ENCODE data around the gene SH2D4B.
"Not testable (repeated sequence)": the region's sequence is repeated elsewhere in the genome, so short reads cannot be mapped to it uniquely, and the experiment has no call there.

SH2D4B gene

DNA sequence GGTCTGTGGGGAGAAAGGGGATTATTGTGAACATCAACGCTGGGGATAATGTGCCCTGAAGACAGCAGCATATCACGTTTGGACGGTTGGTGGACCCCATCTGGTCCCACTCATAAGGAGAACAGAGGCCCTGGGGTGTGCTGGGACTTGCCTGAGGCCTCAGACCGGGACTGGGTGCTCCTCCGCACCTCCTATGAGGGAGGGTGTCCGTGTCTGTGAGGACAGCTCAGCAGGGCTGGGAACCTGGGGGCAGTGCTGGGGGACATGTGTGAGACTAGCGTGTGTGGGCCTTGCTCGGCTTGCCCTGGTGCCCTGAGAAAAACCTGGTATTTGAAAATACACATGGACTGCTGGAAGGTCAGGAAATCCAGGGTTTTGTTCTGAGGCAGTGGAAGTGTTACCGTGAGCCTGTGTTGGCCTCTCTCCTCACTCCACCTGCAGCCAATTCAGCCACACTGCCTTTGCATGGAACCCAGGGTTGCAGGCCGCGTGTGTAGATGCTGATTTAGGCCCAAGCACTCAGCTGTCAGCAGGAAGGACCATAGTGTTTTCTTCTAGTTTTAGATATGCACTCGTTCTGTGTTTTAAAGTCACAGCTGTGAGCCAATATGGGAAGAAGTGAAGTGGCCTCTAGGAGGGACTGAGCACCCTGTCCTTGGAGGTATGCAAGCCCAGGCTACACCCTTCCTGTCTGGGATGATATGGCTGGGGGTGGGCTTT, 13.4 kb upstream of the SH2D4B start:
- DNase-seq (ENCODE audit: low spot score): no peak

GRCh38 chr10:80526218-80526617, 11.5 kb upstream of the SH2D4B start:
- no peak for DNase-seq (ENCODE audit: low spot score)

- no peak for DNase-seq (ENCODE audit: low spot score)
Measured at GRCh38 chr10:80526742-80527141, 11.0 kb upstream of the SH2D4B start.

- no peak for DNase-seq (ENCODE audit: low spot score)
Measured at GRCh38 chr10:80528185-80528700, 9.5 kb upstream of the SH2D4B start.

GRCh38 chr10:80528901-80529300, 8.8 kb upstream of the SH2D4B start:
- DNase-seq (ENCODE audit: low spot score): no peak

- DNase-seq (ENCODE audit: low spot score): no peak
Measured at GRCh38 chr10:80529604-80530003, 8.1 kb upstream of the SH2D4B start.

DNA sequence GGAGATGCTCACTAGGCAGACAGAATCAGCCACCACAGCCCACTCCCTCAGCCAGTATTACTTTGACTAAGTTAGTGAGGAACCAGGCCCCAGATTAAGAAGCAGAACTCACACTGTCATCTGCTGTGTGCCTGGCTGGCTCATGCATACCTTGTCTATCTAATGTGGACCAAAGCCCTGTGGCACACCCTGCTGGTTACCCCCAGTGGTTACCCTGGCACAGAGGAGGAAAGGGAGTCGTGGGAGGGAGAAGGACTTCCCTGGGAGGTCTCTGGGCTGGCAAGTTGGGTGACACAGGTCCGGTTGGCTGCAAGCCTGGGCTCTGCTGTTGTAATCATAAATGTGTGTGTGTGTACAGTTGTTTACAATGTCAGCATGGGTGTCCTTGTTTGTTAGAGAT, 7.5 kb upstream of the SH2D4B start:
- DNase-seq (ENCODE audit: low spot score): peak; percentile 42

DNA sequence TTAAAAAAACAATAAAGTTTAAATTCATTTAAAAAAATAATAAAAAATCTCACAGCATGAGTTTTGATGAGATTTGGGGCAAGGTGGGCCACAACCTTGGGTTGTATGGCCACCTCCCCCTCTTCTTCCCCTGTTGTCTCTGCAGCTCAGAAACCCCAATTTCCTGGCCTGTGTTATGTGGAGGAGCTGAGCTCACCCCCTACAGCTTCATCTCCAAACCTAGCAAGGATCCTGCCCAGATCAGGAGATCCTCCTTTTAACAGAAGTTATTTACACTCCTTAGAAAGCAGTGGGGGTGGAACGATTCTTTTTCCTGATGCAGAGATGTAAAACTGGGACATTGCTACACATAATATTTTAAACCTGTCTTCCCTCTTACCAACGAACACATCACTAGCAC, 6.9 kb upstream of the SH2D4B start:
- no peak for DNase-seq (ENCODE audit: low spot score)

DNA sequence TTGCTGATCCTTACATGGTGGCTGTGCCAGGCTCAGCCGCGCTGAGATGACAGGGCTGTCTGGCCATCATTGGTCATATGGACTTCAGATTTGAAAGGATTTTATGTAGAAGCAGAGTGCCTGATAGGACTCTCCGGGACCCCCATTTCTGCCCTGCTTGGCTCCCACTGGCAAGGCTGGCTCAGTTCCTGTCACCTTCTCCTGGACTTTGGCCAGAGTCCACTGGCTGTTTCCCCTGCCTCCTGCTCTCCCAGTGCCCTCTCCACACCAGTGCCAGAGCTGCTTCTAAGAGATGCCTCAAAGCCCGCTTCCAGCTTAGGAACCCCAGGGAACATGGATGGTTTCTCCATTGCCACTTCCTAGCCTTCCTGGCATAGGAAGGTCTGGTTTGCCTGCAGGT, 5.1 kb upstream of the SH2D4B start:
- DNase-seq (ENCODE audit: low spot score): no peak

- not testable (repeated sequence) for DNase-seq (ENCODE audit: low spot score)
Measured at GRCh38 chr10:80534059-80534458, 3.6 kb upstream of the SH2D4B start.

- not testable (repeated sequence) for DNase-seq (ENCODE audit: low spot score)
Measured at GRCh38 chr10:80534646-80535045, 3.1 kb upstream of the SH2D4B start.

GRCh38 chr10:80535671-80536360, 1.9 kb upstream of the SH2D4B start:
- DNase-seq (ENCODE audit: low spot score): peak; percentile 76

DNA sequence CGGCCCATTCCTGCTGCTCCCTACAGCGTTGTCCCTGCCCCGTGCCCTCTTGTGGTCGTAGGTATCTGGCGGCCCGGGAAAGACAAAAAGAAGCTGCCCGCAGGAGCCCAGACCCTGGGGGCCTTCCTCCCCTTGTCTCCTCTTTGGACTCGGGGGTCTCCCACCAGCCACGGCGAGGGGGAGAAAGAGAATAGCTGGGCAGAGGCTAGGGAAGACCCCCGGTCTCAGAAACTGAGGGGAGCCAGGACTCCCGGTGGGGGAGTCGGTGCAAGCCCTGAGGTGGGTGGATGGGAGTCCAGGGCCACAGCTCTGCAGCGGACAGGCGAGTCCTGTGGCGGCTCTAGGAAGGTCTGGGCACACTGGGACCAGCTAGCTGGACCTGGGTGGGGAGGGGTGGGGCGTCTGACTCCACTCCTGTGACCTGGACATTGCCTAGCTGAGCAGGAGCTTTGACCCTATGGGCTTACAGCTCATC, 1.3 kb upstream of the SH2D4B start:
- no peak for DNase-seq (ENCODE audit: low spot score)

GRCh38 chr10:80537086-80537735, 491 bp upstream of the SH2D4B start:
- DNase-seq (ENCODE audit: low spot score): no peak

GRCh38 chr10:80538481-80539185, 931 bp downstream of the SH2D4B start:
- no peak for DNase-seq (ENCODE audit: low spot score)

- no peak for DNase-seq (ENCODE audit: low spot score)
Measured at GRCh38 chr10:80539421-80540031, 1.8 kb downstream of the SH2D4B start.

- DNase-seq (ENCODE audit: low spot score): no peak
Measured at GRCh38 chr10:80540136-80540535, 2.4 kb downstream of the SH2D4B start.

GRCh38 chr10:80540618-80540980, 2.9 kb downstream of the SH2D4B start:
- no peak for DNase-seq (ENCODE audit: low spot score)

DNA sequence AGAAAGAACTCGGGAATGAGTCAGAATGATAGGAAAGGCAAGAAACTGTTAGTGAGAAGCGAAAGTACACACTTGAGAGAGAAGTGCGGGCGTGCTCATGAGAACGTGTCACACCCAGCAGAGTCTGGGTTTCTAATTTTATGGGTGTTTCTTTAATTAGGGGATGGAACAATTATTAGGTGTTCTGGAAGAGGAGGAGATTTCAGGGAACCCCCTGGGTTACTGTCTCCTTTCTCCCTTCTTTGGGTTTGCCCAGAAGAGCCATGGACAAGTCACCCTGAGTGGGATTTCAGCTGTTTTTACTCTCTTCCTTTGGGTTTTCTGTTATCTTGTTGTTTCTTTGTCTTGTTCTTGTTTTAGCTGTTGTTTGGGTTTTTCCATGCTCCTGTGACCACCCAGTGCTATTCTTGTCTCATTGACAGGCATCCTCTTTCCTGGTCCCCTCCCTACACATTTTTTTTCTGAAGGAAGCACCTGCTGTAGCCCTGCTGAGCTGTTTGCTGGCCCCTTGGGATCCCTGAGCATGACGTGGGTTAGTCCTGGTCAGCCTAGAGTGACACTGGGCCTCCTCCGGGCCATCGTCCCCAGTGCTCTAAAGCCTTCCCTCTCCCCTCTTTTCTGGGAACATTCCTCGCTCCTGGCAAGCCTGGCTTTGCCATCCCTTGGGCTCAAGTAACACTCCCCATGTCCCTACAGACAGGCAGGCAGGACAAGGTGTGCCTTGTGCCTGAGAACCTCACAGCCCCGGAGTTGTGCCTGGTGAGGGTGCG, 3.5 kb downstream of the SH2D4B start:
- DNase-seq (ENCODE audit: low spot score): peak; percentile 2

DNA sequence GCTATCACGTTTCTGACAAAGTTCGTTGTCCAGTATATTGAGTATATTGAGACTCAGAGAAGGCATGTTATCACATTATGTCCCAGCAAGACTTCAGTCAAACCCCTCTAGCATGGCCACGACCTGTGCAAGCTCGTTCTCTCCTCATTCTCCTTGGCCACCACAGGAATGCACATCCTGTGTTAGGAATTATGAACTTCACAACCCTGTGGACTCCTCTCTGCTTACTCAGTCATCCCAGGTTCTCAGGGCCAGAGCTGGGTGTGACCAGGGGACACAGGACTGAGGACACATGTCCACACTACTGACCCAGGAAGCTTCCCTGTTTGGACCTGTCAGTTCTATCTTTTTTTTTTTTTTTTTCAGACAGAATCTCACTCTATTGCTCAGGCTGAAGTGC, 4.4 kb downstream of the SH2D4B start:
- no peak for DNase-seq (ENCODE audit: low spot score)
